Retinal pigment epithelial cell (primary cell): ENCODE measurements around the gene SLC38A10.

Experiments
- DNase-seq: peaks from one replicate; pipeline ENCODE4 v3.0.0-alpha.2; 2010; ENCODE audit warnings: low read depth
- H3K4me3 ChIP-seq: 2 replicates; pipeline ENCODE4 v1.5.1; 2011; ENCODE audit warnings: mild to moderate bottlenecking, low read length, control low read depth, moderate library complexity
- CTCF ChIP-seq: conservative IDR thresholded peaks from 2 replicates; pipeline ENCODE4 v1.5.1; 2011; ENCODE audit warnings: low read depth, low read length, control low read depth, inconsistent platforms

The SLC38A10 gene

GRCh38 chr17:81252326-81252986 is 42.7 kb downstream of the SLC38A10 start:
- no peak overlapping the region for H3K4me3 ChIP-seq
- no peak for TF ChIP-seq CTCF
- no peak for DNase-seq

- DNase-seq = no peak
- TF ChIP-seq CTCF = no peak
- no peak overlapping the region for H3K4me3 ChIP-seq
Observed at GRCh38 chr17:81251709-81252301, 43.3 kb downstream of the SLC38A10 start.

GRCh38 chr17:81251094-81251708 is 43.9 kb downstream of the SLC38A10 start:
- no peak for TF ChIP-seq CTCF

GRCh38 chr17:81250286-81251093 is 44.6 kb downstream of the SLC38A10 start:
- no peak overlapping the region for H3K4me3 ChIP-seq
- TF ChIP-seq CTCF = no peak
- DNase-seq = no peak

More at GRCh38 chr17:81251094-81251708, 43.9 kb downstream of the SLC38A10 start:
- DNase-seq = no peak
- no peak overlapping the region for H3K4me3 ChIP-seq

- no peak for DNase-seq
- no peak for TF ChIP-seq CTCF
- H3K4me3 ChIP-seq = no peak overlapping the region
Observed at GRCh38 chr17:81249223-81250040, 45.7 kb downstream of the SLC38A10 start.

GRCh38 chr17:81248649-81249048 is 46.5 kb downstream of the SLC38A10 start:
- TF ChIP-seq CTCF = no peak
- no peak for DNase-seq
- H3K4me3 ChIP-seq = no peak overlapping the region
